Ovary (tissue), 9 donors: ENCODE measurements around the gene KRT8. TPM values are rescaled to one million over a fixed set of nuclear protein-coding genes. Genes with fewer than 3 reads are reported as not detected.

ENCODE experiments used
- DNase-seq, 5 donors: peaks; one replicate each; pipeline ENCODE4 v3.0.0-alpha.2; 2019 to 2020
- H3K27ac ChIP-seq, 2 donors: fragments of 200-600 bp; one replicate each; pipeline versions ENCODE4 v1.5.1 to v1.8.0; 2019 to 2022
- H3K27me3 ChIP-seq: fragments of 200-600 bp; one replicate; pipeline ENCODE4 v1.8.0; 2022
- H3K36me3 ChIP-seq: fragments of 200-600 bp; sonication (generic); one replicate; pipeline ENCODE4 v1.5.1; 2019
- H3K4me1 ChIP-seq: one replicate; pipeline ENCODE4 v1.8.1; 2013; ENCODE audit warnings: mild to moderate bottlenecking, moderate library complexity; ENCODE audit not compliant: insufficient read depth
- H3K4me3 ChIP-seq: fragments of 200-600 bp; sonication (generic); one replicate; pipeline ENCODE4 v1.5.1; 2017
- H3K9me3 ChIP-seq, 2 donors: fragments of 200-600 bp in 1 of 2; sonication (generic) in 1 of 2; one replicate each; pipeline versions ENCODE4 v1.5.1 to v1.8.1; 2013 to 2019; ENCODE audit warnings: mild to moderate bottlenecking in 1 of 2, moderate library complexity in 1 of 2
- EP300 ChIP-seq: sonication (generic); formaldehyde crosslinking; IDR thresholded peaks from one replicate; pipeline ENCODE4 v1.6.1; 2017; ENCODE audit warnings: antibody characterized with exemption
- POLR2A ChIP-seq: fragments of 450-650 bp; IDR thresholded peaks from one replicate; pipeline ENCODE4 v1.6.1; 2017; ENCODE audit warnings: antibody characterized with exemption, mild to moderate bottlenecking, moderate library complexity
- WGBS, 3 donors: extraction: QIAGEN DNeasy Blood & Tissue Kit in 1 of 3; methylation state at CpG; one replicate each; pipeline versions ENCODE4 v1.1.5 to v1.1.7; 2013 to 2017; 5-methylcytosine and 5-hydroxymethylcytosine counted together
- intact Hi-C, 4 donors: fragments of 100-400 bp; cut with DNase I; formaldehyde crosslinking; loops; one replicate each; pipeline versions ENCODE4 v1.11.0 to v1.15.1; 2022 to 2023
- polyA plus RNA-seq, 2 donors: library from polyadenylated mRNA; stranded (reverse); fragments of 200-250 nt in 1 of 2; fragments of 350-450 nt in 1 of 2; fragmentation: Illumina TruSeq in 1 of 2; extraction: RNeasy Lipid Tissue Mini Kit (QIAGEN cat#74804) in 1 of 2; gene quantifications; one replicate each; pipeline ENCODE4 v1.2.3, GENCODE V29; 2013 to 2014
- total RNA-seq, 7 donors: library from RNA; depleted of rRNA in 2 of 7; stranded (reverse); fragments of >200 nt in 2 of 7; fragmentation: NEBNext Ultra II Directional in 3 of 7; extraction: Animal tissue kit (Norgen Biotek cat#: 25700) in 3 of 7; gene quantifications; one replicate each; pipeline versions ENCODE4 v1.1.0 to v1.2.4, GENCODE V29; 2016 to 2023
- TF ChIP-seq, protein P1 (sequence below), 3 donors: fragments of 450-650 bp in 2 of 3; fragments of 200-600 bp in 1 of 3; IDR thresholded peaks; one replicate each; pipeline versions ENCODE4 v1.5.1 to v1.8.0; 2016 to 2022; ENCODE audit warnings: antibody characterized with exemption in 3 of 3, mild to moderate bottlenecking in 1 of 3
- donor health status: DM: no; HTN: no; CAD: no; lungs with moderate emphysema.
- donor health status: DM: no; HTN: no; CAD: no.
- donor health status: Bipolar disorder and iron deficiency.
- donor health status: DM: yes; HTN: yes; CAD: no.
- donor health status: DM: no; HTN: no; CAD: no.
- donor health status: DM: yes; HTN: yes; CAD: no.

Gene KRT8
- total and polyA plus RNA-seq, 9 donors = 2.7 to 663 (median 43.7) TPM

DNA sequence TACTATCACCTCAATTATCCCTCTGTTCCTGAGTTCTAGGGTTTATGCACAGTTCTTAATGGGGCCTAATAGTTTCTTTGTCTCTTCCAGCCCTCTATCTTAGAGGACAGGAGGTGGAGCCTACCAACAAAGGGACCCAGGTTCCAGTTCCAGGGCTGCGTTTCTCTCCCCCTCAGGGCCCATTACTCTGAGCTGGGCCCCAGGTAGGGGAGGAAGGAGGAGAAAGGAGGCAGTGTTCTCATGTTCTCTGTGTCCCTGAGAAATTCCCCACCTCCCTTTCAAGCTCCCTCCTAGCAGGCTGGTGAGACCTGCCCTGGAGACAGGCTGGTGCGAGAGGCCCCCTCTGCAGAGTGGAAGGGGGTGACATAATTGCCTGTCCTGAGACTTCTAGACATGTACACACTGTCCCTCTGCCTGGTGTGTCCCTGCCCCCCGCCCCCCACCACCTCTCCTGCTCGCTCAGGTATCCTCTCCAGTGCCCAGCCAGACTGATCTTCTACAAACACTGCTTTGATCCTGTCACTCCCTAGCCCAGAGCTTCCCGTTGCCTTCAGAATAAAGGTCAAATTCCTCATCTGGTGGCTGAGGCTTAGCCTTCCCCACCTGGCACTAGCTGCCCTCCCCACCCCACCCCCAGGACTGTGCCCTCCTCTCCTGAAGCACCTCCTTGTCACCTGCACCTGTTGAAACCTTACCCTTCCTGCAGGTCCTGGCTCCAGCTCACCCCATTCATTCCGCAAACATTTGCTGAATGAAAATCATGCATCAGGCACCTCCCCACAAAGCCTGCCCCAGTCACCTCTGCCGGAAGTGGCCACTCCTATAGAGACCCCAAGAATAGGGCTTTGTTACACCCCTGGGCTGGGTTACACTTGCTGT is 21.1 kb upstream of the KRT8 start:
- Histone ChIP-seq H3K4me1 (no peaks in the 10 kb centered on the region), H3K27me3 (no peaks in the 10 kb centered on the region), H3K27ac (no peak overlapping the region), H3K9me3 (no peaks in the 10 kb centered on the region), H3K36me3 (no peaks in the 10 kb centered on the region), H3K4me3 (no peak overlapping the region)
- intact Hi-C loops = no loop called here
- TF ChIP-seq POLR2A = no peak
- TF ChIP-seq, protein P1, sequence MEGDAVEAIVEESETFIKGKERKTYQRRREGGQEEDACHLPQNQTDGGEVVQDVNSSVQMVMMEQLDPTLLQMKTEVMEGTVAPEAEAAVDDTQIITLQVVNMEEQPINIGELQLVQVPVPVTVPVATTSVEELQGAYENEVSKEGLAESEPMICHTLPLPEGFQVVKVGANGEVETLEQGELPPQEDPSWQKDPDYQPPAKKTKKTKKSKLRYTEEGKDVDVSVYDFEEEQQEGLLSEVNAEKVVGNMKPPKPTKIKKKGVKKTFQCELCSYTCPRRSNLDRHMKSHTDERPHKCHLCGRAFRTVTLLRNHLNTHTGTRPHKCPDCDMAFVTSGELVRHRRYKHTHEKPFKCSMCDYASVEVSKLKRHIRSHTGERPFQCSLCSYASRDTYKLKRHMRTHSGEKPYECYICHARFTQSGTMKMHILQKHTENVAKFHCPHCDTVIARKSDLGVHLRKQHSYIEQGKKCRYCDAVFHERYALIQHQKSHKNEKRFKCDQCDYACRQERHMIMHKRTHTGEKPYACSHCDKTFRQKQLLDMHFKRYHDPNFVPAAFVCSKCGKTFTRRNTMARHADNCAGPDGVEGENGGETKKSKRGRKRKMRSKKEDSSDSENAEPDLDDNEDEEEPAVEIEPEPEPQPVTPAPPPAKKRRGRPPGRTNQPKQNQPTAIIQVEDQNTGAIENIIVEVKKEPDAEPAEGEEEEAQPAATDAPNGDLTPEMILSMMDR (IDR thresholded peaks at IDR 0.05) = no peak
- TF ChIP-seq EP300 = no peak
- DNase-seq = no peak
- WGBS, 3 donors = 71 to 76% (median 75%) methylated on average over 7 of the region's 7 CpGs

DNA sequence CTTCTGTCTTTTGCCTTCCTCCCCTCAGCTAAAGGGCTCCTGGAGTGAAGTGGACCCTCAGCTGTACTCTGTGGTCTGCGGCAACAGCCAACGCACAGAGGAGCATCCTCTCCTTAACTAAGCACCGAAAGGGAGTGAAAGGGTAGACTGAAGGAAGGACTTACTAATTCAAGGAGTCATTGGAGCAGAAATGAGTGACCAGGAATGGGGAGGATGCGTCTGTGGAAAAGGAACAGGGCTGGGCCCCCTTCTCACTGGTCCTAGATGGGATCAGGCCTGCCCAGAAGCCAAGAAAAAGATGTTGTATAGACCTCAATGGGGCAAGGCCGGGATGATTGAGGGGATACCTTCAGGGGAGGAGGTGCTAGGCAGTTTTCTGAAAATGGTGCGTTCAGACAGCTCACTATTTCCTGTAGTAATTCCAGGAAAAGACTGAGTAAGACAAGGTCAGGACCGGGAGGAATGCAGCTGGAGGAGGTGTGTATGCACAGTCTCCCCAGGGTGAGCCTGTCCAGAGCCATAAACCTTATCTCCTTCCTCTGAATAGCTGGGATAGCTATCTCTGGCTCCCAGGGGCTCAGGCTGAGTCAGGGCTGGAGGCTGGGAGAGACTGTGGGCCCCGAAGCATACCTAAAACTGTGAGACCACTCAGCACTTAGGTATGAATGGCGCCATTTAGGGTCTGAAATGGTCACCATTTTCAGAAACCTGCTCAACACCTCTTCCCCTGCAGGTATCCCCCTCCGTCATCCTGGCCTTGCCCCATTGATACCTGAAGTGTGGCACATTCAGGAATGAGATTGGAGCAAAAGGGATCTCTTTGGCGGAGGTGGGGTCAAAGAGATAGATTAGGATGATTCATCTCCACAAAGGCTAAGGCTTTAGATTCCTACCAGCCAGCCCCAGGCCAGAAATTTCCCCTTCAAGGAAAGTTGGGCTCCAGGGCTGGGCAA is 20.2 kb upstream of the KRT8 start:
- no peak overlapping the region for H3K27ac ChIP-seq
- H3K36me3 ChIP-seq = no peaks in the 10 kb centered on the region
- H3K9me3 ChIP-seq = no peaks in the 10 kb centered on the region
- intact Hi-C loops = no loop called here
- no peak for DNase-seq
- no peaks in the 10 kb centered on the region for H3K27me3 ChIP-seq
- WGBS, 3 donors = 61 to 65% (median 62%) methylated on average over 11 of the region's 11 CpGs
- H3K4me3 ChIP-seq = no peak overlapping the region
- TF ChIP-seq, protein P1 (IDR thresholded peaks at IDR 0.05) = no peak
- no peak for TF ChIP-seq POLR2A
- no peaks in the 10 kb centered on the region for H3K4me1 ChIP-seq

DNA sequence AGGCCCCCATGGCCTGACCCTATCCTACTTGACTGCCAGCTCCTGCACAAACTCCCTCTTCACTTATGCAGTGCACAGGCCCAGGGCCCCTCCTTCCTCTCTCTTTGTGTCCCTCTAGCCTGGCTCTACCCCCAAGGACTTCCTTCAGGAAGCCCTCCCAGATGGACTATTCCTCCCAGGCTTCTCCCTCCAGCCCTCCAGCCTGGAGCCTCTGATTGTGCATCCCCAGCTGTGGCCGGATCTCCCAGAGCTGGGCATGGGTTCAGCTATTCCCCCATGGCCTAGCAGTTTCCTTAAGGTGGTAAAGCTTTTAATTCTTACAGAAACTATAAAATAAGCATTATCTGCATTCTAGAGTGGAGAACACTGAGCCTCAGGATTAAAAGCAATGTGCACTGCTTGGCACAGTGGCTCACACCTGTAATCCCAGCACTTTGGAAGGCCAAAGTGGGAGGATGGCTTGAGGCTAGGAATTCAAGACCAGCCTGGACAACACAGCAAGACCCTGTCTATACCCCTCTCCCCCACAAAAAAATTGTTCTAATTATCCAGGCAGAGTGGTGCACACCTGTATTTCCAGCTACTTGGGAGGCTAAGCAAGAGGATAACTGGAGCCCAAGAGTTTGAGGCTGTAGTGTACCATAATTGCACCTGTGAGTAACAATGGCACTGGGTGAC is 16.8 kb upstream of the KRT8 start:
- H3K27ac ChIP-seq = no peak overlapping the region
- intact Hi-C loops = no loop called here
- no peak for DNase-seq
- TF ChIP-seq EP300 (no peak), POLR2A (no peak)
- TF ChIP-seq, protein P1 (IDR thresholded peaks at IDR 0.05) = no peak
- no peaks in the 10 kb centered on the region for H3K4me1 ChIP-seq
- H3K36me3 ChIP-seq = no peaks in the 10 kb centered on the region
- H3K9me3 ChIP-seq = no peaks in the 10 kb centered on the region
- H3K4me3 ChIP-seq = no peak overlapping the region
- WGBS, 3 donors = 25 to 57% (median 55%) methylated on average over 1 of the region's 1 CpG
- no peaks in the 10 kb centered on the region for H3K27me3 ChIP-seq

DNA sequence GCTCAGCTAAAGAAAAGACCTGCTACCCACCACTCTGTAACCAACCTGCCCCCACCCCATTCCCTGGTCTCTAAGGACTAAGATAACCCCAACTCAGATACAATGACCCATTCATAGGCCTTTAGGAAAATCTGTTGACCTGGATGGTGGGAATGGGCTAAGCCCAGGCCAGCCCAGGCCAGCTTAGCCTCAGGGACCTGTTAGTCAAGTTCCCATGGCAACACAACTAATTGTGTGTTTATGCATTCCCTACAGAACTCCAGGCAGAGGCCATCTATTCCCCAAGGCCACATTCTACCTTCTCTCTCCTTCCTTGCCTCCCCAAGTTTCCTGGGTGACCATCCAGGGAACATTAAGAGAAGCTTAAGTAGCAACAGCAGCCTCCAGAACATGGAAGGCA is 16.1 kb upstream of the KRT8 start:
- Histone ChIP-seq H3K27me3 (no peaks in the 10 kb centered on the region), H3K4me3 (no peak overlapping the region), H3K36me3 (no peaks in the 10 kb centered on the region), H3K4me1 (no peaks in the 10 kb centered on the region), H3K27ac (no peak overlapping the region), H3K9me3 (no peaks in the 10 kb centered on the region)
- no peak for DNase-seq
- intact Hi-C loops = no loop called here
- TF ChIP-seq, protein P1 (IDR thresholded peaks at IDR 0.05) = no peak
- TF ChIP-seq EP300 (no peak), POLR2A (no peak)
